GM15510 (cell line): ENCODE measurements around the gene GCG.

ENCODE experiments used
- POLR2A ChIP-seq: IDR thresholded peaks from 3 replicates; pipeline ENCODE4 v1.6.1; 2011; ENCODE audit warnings: borderline replicate concordance; ENCODE audit not compliant: insufficient read length; ENCODE audit errors: extremely low read depth

The GCG gene

DNA sequence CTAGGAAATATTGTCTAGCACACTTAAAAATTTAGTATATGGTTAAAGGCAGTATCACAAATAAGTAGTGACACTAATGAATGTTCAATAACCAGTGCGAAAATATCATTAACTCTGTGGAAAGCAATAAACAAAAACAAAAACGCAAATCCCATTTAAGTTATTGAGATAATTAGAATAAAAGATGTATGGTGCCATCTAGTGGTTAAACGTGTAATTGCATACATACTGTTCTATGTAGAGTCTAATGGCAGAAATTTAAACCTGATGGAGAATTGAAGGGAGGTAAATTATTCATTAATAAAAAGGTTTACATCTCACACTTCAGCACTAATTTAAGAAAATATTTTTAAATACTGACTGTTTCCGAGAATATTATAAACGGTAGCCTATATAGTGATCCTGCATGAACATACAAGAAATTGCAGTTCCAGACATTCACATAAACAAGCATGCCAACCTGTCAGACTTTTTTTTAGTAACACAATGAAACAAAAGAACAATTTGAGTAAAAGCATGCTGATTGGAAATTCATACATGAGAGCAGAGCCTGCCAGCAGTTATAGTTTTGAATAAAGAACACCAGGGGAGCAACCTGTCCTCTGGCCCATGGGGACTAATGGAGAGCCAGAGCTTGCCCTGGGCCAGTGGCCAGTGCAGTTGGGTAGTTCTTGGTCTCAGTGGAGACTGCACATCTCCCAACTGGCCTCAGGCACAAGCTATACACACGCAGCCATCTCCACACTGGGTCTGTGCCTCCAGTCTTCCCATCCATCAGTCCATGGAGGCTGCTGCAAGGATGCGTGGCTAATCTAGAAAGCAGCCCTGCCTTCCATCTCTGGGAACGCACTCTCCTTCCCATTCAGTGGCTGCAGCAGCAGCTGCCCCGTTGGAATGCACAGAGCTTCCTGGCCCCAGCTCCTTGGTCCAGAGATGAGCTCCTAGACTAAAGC, 28.0 kb downstream of the GCG start:
- no peak for TF ChIP-seq POLR2A

- TF ChIP-seq POLR2A, result no peak
Measured at GRCh38 chr2:162118166-162119031, 33.6 kb downstream of the GCG start.

DNA sequence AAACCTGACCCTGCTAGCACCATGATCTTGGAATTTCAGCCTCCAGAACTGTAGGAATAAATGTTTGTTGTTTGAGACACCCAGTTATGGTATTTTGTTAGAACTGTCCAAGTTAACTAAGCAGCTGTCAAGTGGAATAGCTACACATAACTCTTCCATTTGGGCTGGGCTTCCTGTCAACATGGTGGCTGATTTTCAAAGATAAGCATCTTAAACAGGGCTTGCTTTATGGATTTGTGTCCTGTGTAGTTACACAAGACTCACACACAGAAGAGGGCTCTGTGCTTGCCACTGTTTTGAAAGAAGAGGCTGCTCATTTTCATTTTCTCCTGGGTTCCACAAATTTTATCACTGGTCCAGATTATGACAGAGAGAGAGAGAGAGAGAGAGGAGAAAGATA, 35.7 kb downstream of the GCG start:
- no peak for TF ChIP-seq POLR2A

- no peak for TF ChIP-seq POLR2A
Measured at GRCh38 chr2:162115076-162115475, 37.0 kb downstream of the GCG start.

- TF ChIP-seq POLR2A, result no peak
Measured at GRCh38 chr2:162114271-162114670, 37.8 kb downstream of the GCG start.

- TF ChIP-seq POLR2A, result no peak
Measured at GRCh38 chr2:162113776-162114168, 38.3 kb downstream of the GCG start.

DNA sequence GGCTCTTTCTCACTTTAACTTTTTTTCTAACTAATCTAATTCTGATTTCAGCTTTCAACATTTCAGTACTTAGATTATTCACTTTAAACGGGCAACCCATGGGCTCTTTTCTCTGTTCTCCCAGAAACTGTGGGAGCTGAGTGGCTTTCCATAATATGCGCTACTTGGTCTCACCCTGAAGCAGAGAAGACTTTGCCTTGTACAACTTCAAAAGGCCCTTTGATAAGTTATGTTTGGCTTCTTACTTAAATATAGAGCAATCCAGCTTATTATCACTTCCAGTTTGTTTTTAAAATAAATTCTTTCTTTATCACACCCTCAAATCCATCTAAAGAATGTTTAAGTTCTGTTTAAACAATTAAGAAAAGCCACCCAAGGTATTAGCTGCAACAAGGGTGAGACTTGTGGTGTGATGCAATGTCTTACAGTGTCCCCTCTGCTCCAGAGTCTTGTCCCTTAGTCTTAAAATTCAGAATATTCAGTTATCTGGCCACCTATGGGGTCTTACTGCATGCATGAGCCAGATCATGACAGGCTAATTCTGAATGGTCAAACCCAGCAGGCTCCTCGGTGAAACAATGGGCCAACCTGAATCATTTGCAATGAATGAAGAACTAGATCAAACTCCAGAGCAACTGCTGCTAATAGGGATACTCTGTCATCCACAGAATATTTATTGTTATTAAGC, 38.8 kb downstream of the GCG start:
- TF ChIP-seq POLR2A, result no peak

- no peak for TF ChIP-seq POLR2A
Measured at GRCh38 chr2:162111958-162112850, 39.8 kb downstream of the GCG start.

- TF ChIP-seq POLR2A, result no peak
Measured at GRCh38 chr2:162107361-162107901, 44.6 kb downstream of the GCG start.

DNA sequence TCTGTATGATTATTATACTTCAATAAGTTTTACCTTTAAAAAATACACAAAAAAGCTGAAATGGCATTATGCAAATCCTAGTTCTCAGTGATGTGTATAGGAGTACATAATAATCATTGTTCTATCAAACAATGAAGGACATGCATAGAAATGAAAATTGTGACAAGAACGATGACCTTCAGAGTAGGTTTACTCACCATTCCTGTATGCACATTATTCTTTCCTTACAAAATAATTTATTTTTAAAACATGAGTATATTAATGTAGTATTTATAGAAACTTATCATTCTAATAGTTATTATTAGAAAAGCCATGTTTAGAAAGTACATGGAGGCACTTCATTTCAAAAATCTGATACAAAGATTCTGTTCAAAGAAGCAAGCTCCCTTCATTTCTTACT, 45.3 kb downstream of the GCG start:
- no peak for TF ChIP-seq POLR2A

DNA sequence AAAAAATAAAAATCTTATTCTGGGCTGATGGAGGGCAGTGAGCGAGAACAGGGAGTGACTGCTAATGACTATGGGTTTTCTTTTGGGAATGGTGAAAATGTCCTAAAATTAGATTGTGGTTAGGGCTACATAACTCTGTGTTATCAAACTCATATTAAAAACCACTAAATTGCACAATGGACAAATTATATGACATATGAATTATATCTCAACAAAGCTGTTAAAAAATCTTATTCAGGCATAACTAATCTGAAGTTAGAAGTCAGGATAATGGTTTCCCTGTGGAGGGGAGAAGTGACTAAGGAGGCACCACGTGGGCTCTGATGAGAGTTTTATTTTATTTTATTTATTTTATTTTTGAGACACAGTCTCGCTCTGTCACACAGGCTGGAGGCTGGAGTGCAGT, 45.9 kb downstream of the GCG start:
- TF ChIP-seq POLR2A, result no peak

- TF ChIP-seq POLR2A, result no peak
Measured at GRCh38 chr2:162103443-162104009, 48.5 kb downstream of the GCG start.

GRCh38 chr2:162100579-162100978, 51.5 kb downstream of the GCG start:
- no peak for TF ChIP-seq POLR2A
